ENCODE measurements around the gene ZNF121.
A peak's percentile ranks its signal among the peaks of the same experiment; 100 is the strongest.

Gene ZNF121

GRCh38 chr19:9538183-9539058 is 45.9 kb downstream of the ZNF121 start, which contains the start of gene ZNF426:
TSS of gene ZNF426 (minus strand) at chr19:9538645. CDS start at chr19:9536232, 2,413 bp downstream.
- DNase-seq (ENCODE audit: low spot score) = peak; percentile 86

- no peak for DNase-seq (ENCODE audit: low spot score)
Measured at GRCh38 chr19:9535934-9536333, 48.4 kb downstream of the ZNF121 start.

GRCh38 chr19:9531933-9532332 is 52.4 kb downstream of the ZNF121 start:
- no peak for DNase-seq (ENCODE audit: low spot score)

- no peak for DNase-seq (ENCODE audit: low spot score)
Measured at GRCh38 chr19:9528757-9529336, 55.5 kb downstream of the ZNF121 start.

GRCh38 chr19:9523885-9524474 is 60.3 kb downstream of the ZNF121 start:
- DNase-seq (ENCODE audit: low spot score) = no peak

Data from germinal center (tissue), 1 donor.